SK-N-SH treated with all-trans-retinoic acid at 6 μM for 48 hours (cell line): ENCODE data around the gene KLHL40.

Experiments used
- CREB5 ChIP-seq: fragments of 250-450 bp; sonication (Bioruptor Pico); IDR thresholded peaks from 2 replicates; pipeline ENCODE4 v1.5.1; 2020; ENCODE audit warnings: low read depth, mild to moderate bottlenecking, moderate library complexity
- CSDC2 ChIP-seq: fragments of 250-450 bp; sonication (Bioruptor Pico); IDR thresholded peaks from 2 replicates; pipeline ENCODE4 v1.5.0; 2020; ENCODE audit warnings: mild to moderate bottlenecking, moderate library complexity
- RARB ChIP-seq: fragments of 250-450 bp; sonication (Bioruptor Pico); IDR thresholded peaks from 2 replicates; pipeline ENCODE4 v1.8.0; 2021; ENCODE audit warnings: mild to moderate bottlenecking, moderate library complexity
- SNAI2 ChIP-seq: fragments of 250-450 bp; sonication (Bioruptor Pico); IDR thresholded peaks from 2 replicates; pipeline ENCODE4 v1.5.0; 2020; ENCODE audit warnings: mild to moderate bottlenecking, moderate library complexity
- TOX ChIP-seq: fragments of 250-450 bp; sonication (Bioruptor Pico); IDR thresholded peaks from 2 replicates; pipeline ENCODE4 v1.8.0; 2021; ENCODE audit warnings: mild to moderate bottlenecking, moderate library complexity, borderline replicate concordance
- ZFP3 ChIP-seq: fragments of 250-450 bp; sonication (Bioruptor Pico); IDR thresholded peaks from 2 replicates; pipeline ENCODE4 v1.5.0; 2020; ENCODE audit warnings: mild to moderate bottlenecking, moderate library complexity
- ZFP30 ChIP-seq: fragments of 450-650 bp; formaldehyde crosslinking; IDR thresholded peaks from 2 replicates; pipeline ENCODE4 v1.5.0; 2022; ENCODE audit warnings: mild to moderate bottlenecking, moderate library complexity
- ZNF565 ChIP-seq: fragments of 450-650 bp; formaldehyde crosslinking; conservative IDR thresholded peaks from 2 replicates; pipeline ENCODE4 v1.5.0; 2020; ENCODE audit warnings: low read depth, mild to moderate bottlenecking, moderate library complexity
- ZNF70 ChIP-seq: fragments of 450-650 bp; formaldehyde crosslinking; IDR thresholded peaks from 2 replicates; pipeline ENCODE4 v1.5.0; 2020; ENCODE audit warnings: mild to moderate bottlenecking, moderate library complexity

GRCh38 chr3:42712688-42713372 lies 27.5 kb downstream of the KLHL40 start:
- no peak for TF ChIP-seq TOX (CRISPR knock-in tag)
- TF ChIP-seq ZNF70 (CRISPR knock-in tag), result no peak
- TF ChIP-seq RARB (CRISPR knock-in tag), result no peak
- TF ChIP-seq ZFP3 (CRISPR knock-in tag), result no peak
- TF ChIP-seq ZNF565 (CRISPR knock-in tag), result no peak
- TF ChIP-seq CSDC2, result no peak
- no peak for TF ChIP-seq CREB5 (CRISPR knock-in tag)
- no peak for TF ChIP-seq SNAI2 (CRISPR knock-in tag)
- TF ChIP-seq ZFP30 (CRISPR knock-in tag), result no peak
